Endothelial cell (in vitro differentiated cells): ENCODE results near the gene DUSP2. TPM values are rescaled to one million over a fixed set of nuclear protein-coding genes. Genes with fewer than 3 reads are reported as not detected.
"Not testable (repeated sequence)": the region's sequence is repeated elsewhere in the genome, so short reads cannot be mapped to it uniquely, and the experiment has no call there.

Experiments used
- DNase-seq: peaks from one replicate; pipeline ENCODE4 v3.0.0; 2021; ENCODE audit warnings: low spot score
- H3K27ac Mint-ChIP-seq: one replicate; pipeline ENCODE4 v1.8.0; 2021; ENCODE audit warnings: mixed read lengths, inconsistent platforms; ENCODE audit not compliant: unreplicated experiment
- H3K27me3 Mint-ChIP-seq: one replicate; pipeline ENCODE4 v1.8.0; 2021; ENCODE audit warnings: mild to moderate bottlenecking, moderate library complexity, mixed read lengths, inconsistent platforms; ENCODE audit not compliant: unreplicated experiment
- H3K36me3 Mint-ChIP-seq: one replicate; pipeline ENCODE4 v1.8.0; 2021; ENCODE audit warnings: mild to moderate bottlenecking, low read depth, mixed read lengths, inconsistent platforms; ENCODE audit not compliant: unreplicated experiment
- H3K4me1 Mint-ChIP-seq: one replicate; pipeline ENCODE4 v1.8.0; 2021; ENCODE audit warnings: mild to moderate bottlenecking, mixed read lengths, inconsistent platforms; ENCODE audit not compliant: unreplicated experiment
- H3K4me3 Mint-ChIP-seq: one replicate; pipeline ENCODE4 v1.8.0; 2021; ENCODE audit warnings: mild to moderate bottlenecking, mixed read lengths, inconsistent platforms; ENCODE audit not compliant: unreplicated experiment
- H3K9me3 Mint-ChIP-seq: one replicate; pipeline ENCODE4 v1.8.0; 2021; ENCODE audit warnings: mixed read lengths, inconsistent platforms; ENCODE audit not compliant: unreplicated experiment
- total RNA-seq: library from RNA; stranded (reverse); fragmentation: NEBNext Ultra II Directional; extraction: Animal tissue kit (Norgen Biotek cat#: 25700); gene quantifications from one replicate; pipeline ENCODE4 v1.2.1, GENCODE V29; 2021; ENCODE audit not compliant: unreplicated experiment
- TF ChIP-seq, protein P1 (sequence below): fragments of 200-600 bp; sonication (generic); IDR thresholded peaks from one replicate; pipeline ENCODE4 v1.5.0; 2021; ENCODE audit warnings: antibody characterized with exemption; ENCODE audit not compliant: unreplicated experiment

DUSP2 gene
- total RNA-seq, 1 donor from 2014 or later: not detected

DNA sequence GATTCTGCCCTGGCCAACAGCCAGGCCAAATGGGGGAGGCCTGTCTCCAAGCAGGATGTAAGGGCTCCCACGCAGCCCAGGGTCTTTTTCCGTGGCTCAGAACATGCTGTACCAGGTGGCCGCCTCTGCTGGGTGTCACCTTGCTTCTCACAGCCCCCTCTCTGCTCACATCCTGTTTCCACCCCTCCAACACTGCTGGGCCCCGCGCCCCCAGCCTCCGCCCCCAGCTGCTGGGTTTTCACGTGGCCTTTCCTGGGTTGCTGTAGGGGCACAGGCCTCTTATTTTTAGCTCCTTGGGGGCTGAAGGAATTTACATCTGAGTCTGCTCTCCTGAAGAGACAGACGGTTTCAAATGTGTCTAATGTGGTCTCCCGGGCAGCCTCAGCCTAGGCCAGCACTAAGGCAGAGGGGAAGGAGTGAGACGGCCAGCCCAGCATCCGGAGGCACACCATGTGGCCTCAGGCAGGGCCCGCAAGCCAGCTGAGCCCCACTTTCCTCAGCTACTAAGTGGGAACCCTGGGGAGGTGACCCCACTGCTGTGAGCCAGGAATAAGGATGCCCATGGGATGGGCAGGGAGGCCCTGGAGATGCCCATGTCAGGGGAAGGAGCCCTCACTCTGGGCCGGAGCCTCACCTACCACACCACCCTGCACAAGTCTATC is 18.7 kb upstream of the DUSP2 start:
- TF ChIP-seq, protein P1, sequence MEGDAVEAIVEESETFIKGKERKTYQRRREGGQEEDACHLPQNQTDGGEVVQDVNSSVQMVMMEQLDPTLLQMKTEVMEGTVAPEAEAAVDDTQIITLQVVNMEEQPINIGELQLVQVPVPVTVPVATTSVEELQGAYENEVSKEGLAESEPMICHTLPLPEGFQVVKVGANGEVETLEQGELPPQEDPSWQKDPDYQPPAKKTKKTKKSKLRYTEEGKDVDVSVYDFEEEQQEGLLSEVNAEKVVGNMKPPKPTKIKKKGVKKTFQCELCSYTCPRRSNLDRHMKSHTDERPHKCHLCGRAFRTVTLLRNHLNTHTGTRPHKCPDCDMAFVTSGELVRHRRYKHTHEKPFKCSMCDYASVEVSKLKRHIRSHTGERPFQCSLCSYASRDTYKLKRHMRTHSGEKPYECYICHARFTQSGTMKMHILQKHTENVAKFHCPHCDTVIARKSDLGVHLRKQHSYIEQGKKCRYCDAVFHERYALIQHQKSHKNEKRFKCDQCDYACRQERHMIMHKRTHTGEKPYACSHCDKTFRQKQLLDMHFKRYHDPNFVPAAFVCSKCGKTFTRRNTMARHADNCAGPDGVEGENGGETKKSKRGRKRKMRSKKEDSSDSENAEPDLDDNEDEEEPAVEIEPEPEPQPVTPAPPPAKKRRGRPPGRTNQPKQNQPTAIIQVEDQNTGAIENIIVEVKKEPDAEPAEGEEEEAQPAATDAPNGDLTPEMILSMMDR: no peak
- Mint-ChIP-seq H3K27ac (no peak overlapping the region), H3K36me3 (no peaks in the 10 kb centered on the region), H3K4me1 (peaks cover 4% of the 10 kb centered on the region), H3K4me3 (no peak overlapping the region), H3K9me3 (no peaks in the 10 kb centered on the region), H3K27me3 (peaks cover 5% of the 10 kb centered on the region)
- DNase-seq: no peak

DNA sequence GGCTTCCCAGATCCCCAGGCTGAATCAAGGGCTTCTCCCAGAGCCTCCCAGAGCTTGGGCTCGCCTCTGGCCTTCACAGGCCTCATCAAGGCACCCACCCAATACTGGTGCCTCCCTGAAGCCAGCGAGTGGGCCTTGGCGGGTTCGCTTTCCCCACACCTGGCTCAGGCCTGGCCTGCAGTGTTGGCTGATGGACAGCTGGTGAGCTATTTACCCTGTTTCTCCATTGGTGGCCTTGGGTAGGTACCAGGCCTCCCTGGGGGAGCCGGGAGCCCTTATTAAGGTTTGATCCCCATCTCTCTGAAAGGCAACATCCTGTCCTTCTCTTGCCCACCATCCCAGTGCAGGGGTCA is 18.2 kb upstream of the DUSP2 start:
- Mint-ChIP-seq H3K4me1 (peaks cover 4% of the 10 kb centered on the region), H3K36me3 (no peaks in the 10 kb centered on the region), H3K9me3 (no peaks in the 10 kb centered on the region), H3K4me3 (no peak overlapping the region), H3K27ac (no peak overlapping the region), H3K27me3 (peaks cover 5% of the 10 kb centered on the region)
- no peak for DNase-seq
- TF ChIP-seq, protein P1: no peak

DNA sequence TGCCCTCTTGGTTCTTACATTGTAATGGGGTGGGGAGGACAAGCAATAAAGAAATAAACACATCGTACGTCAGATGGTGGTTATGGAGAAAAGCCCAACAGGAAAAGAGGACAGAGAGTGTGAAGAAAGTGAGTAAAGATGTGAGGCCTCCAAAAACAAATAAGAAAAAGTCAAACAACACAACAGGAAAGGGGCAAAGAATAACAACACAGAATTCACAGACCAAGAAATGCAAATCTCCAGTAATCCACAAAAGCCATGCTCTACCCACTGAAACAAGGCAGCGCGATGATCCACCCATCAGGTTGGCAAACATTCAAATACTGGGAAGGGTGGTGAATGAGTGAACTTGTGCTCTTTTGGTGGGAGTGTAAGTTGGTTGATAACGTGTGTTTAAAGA is 16.7 kb upstream of the DUSP2 start:
- Mint-ChIP-seq H3K36me3 (no peaks in the 10 kb centered on the region), H3K9me3 (no peaks in the 10 kb centered on the region), H3K27ac (no peak overlapping the region), H3K27me3 (peaks cover 5% of the 10 kb centered on the region), H3K4me1 (peaks cover 4% of the 10 kb centered on the region), H3K4me3 (no peak overlapping the region)
- TF ChIP-seq, protein P1: no peak
- DNase-seq: no peak

DNA sequence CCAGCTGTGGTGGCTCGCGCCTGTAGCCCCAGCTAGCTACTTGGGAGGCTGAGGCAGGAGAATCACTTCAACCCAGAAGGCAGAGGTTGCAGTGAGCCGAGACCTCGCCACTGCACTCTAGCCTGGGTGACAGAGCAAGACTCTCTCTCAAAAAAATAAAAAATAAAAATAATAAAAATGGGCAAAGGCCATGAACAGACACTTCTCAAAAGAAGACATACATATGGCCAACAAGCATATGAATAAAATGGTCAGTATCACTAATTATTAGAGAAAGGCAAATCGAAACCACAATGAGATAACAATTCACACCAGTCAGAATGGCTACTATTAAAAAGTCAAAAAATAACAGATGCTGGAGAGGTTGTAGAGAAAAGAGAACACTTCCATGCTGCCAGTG is 15.1 kb upstream of the DUSP2 start:
- DNase-seq, H3K4me1 Mint-ChIP-seq, H3K4me3 Mint-ChIP-seq, H3K36me3 Mint-ChIP-seq, H3K27ac Mint-ChIP-seq, H3K27me3 Mint-ChIP-seq, H3K9me3 Mint-ChIP-seq: not testable (repeated sequence)

DNA sequence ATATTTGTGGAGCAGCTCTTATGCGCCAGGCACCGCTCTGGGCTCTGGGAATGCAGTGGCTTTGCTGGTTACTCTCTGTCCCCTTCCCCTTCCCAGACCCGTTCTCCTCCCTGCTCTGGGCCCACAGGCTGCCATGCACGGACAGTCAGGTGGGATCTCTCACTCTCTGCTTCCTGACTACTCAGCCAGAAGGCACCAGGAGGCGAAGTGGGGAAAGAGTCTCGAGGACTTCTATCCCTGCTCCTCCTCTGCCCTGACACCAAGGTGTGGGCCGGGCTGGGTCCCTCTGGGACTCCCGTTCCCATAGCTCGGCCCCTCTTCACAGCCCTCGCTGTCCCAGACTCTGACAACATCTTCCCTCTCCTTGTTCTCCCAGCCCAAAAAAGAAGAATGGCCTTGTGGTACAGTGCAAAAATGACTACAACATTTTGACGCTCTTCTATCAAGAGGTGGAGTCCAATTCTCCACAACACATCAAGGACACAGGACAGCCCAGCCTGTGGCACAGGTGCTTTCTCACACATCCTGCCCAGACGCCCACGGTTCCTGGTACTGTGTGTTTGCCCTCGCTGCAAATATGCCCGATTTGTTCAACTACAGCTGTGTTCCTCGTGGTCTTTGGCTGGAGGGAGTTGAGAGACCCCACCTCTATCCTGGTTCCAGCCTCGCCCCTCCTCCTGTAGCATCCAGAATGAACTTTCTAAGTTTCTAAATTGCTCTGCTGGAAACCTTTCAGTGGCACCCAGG is 14.0 kb upstream of the DUSP2 start:
- H3K9me3 Mint-ChIP-seq: no peaks in the 10 kb centered on the region
- no peak overlapping the region for H3K4me3 Mint-ChIP-seq
- no peak overlapping the region for H3K27ac Mint-ChIP-seq
- H3K36me3 Mint-ChIP-seq: no peaks in the 10 kb centered on the region
- DNase-seq: no peak
- peaks cover 4% of the 10 kb centered on the region for H3K4me1 Mint-ChIP-seq
- TF ChIP-seq, protein P1: no peak
- peaks cover 8% of the 10 kb centered on the region for H3K27me3 Mint-ChIP-seq
